Esophagus (tissue), 2 donors: ENCODE measurements around the gene CNST. TPM values are rescaled to one million over a fixed set of nuclear protein-coding genes. Genes with fewer than 3 reads are reported as not detected.

Experiments
- H3K27ac ChIP-seq, 2 donors: one replicate each; pipeline ENCODE4 v1.5.1; 2013; ENCODE audit warnings: low read depth in 2 of 2, mild to moderate bottlenecking in 2 of 2, inconsistent platforms in 1 of 2, low read length in 1 of 2, moderate library complexity in 1 of 2
- H3K27me3 ChIP-seq, 2 donors: one replicate each; pipeline ENCODE4 v1.6.1; 2013; ENCODE audit warnings: low read length in 2 of 2, control low read depth in 1 of 2, mild to moderate bottlenecking in 1 of 2; ENCODE audit not compliant: insufficient read depth in 2 of 2, control insufficient read depth in 1 of 2
- H3K36me3 ChIP-seq, 2 donors: one replicate each; pipeline ENCODE4 v1.6.1; 2013; ENCODE audit warnings: low read length in 1 of 2; ENCODE audit not compliant: control insufficient read depth in 2 of 2, insufficient read depth in 2 of 2
- H3K4me1 ChIP-seq, 2 donors: one replicate each; pipeline ENCODE4 v1.6.1; 2013; ENCODE audit warnings: low read length in 1 of 2; ENCODE audit not compliant: control insufficient read depth in 2 of 2, insufficient read depth in 2 of 2
- H3K4me3 ChIP-seq, 2 donors: one replicate each; pipeline ENCODE4 v1.5.1; 2013; ENCODE audit warnings: low read length in 2 of 2, mild to moderate bottlenecking in 2 of 2, low read depth in 1 of 2, moderate library complexity in 1 of 2
- H3K9me3 ChIP-seq, 2 donors: one replicate each; pipeline ENCODE4 v1.6.1; 2013; ENCODE audit warnings: mild to moderate bottlenecking in 2 of 2, low read depth in 1 of 2, low read length in 1 of 2, moderate library complexity in 1 of 2; ENCODE audit not compliant: control insufficient read depth in 2 of 2, insufficient read depth in 1 of 2
- WGBS, 2 donors: extraction: QIAGEN DNeasy Blood & Tissue Kit; methylation state at CpG; one replicate each; pipeline ENCODE4 v1.1.7; 2013; 5-methylcytosine and 5-hydroxymethylcytosine counted together
- polyA plus RNA-seq, 2 donors: library from polyadenylated mRNA; stranded (reverse); fragments of 200-250 nt; gene quantifications; one replicate each; pipeline ENCODE4 v1.2.3, GENCODE V29; 2013
- donor health status: healthy with polysubstance abuse.
- donor health status: Bipolar disorder and iron deficiency.

Gene CNST
- polyA plus RNA-seq, 2 donors, result 7.5 to 12.2 TPM

DNA sequence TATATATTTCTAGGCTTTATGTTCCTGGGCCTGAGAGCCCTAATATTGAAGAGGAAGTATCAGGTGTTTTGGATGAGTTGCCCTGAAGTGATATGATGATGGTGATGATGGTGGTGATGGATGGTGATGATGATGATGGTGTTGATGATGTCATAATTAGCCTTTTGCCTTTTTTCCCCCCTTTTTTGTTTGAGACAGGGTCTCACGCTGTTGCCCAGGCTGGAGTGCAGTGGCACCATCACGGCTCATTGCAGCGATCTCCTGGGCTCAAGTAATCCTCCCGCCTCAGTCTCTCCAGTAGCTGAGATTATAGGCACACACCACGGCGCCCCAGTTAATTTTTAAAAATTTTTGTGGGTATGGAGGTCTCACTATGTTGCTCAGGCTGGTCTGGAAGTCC, 76.5 kb downstream of the CNST start:
- peaks cover 3 to 18% of the 10 kb centered on the region in 2 donors for H3K36me3 ChIP-seq
- H3K9me3 ChIP-seq, result no peaks in the 10 kb centered on the region
- no peak overlapping the region for H3K4me3 ChIP-seq
- WGBS, 2 donors, result 90 to 96% methylated on average over 5 to 6 of the region's 6 CpGs
- no peak overlapping the region for H3K27ac ChIP-seq
- no peaks in the 10 kb centered on the region for H3K27me3 ChIP-seq
- H3K4me1 ChIP-seq, result peaks cover 0 to 3% of the 10 kb centered on the region in 2 donors

DNA sequence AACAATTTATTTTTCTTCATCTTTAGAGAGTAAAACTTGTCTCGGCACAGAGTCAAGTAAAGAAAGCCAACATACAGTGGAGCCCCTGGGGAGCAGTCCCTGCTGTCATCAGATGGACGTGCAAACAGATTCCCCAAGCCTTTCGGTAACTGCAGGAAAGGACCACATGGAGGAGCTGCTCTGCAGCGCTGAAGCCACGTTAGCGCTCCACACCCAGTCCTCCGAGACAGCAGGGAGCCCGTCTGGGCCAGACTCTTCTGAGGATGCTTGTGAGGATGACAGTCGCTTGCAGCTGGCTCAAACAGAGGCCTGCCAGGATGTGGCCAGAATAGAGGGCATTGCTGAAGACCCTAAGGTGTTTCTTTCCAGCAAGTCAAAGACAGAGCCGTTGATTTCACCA, 80.9 kb downstream of the CNST start:
- H3K4me3 ChIP-seq, result no peak overlapping the region
- H3K9me3 ChIP-seq, result no peaks in the 10 kb centered on the region
- peak overlapping the region; percentile 11 to 38 for H3K27ac ChIP-seq
- H3K27me3 ChIP-seq, result no peaks in the 10 kb centered on the region
- H3K4me1 ChIP-seq, result no peaks in the 10 kb centered on the region
- H3K36me3 ChIP-seq, result peaks cover 3 to 16% of the 10 kb centered on the region in 2 donors
- WGBS, 2 donors, result 53 to 56% methylated on average over 10 of the region's 10 CpGs

DNA sequence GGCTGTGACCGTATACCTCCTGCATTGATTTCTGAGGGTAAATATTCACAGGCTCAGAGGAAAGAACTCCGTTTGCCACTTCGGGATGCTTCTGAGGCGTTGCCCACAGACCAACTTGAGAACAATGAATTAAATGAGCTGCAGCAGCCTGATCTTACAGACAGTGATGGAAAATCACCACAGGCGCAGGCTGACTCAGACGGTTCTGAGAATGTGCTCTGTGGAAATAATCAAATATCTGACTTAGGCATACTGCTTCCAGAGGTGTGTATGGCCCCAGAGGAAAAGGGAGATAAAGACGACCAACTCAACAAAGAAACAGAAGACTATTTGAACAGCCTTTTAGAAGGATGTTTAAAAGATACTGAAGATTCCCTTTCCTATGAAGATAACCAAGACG, 81.3 kb downstream of the CNST start:
- H3K4me3 ChIP-seq, result no peak overlapping the region
- 77 to 79% methylated on average over 8 of the region's 8 CpGs for WGBS, 2 donors
- no peaks in the 10 kb centered on the region for H3K27me3 ChIP-seq
- H3K4me1 ChIP-seq, result no peaks in the 10 kb centered on the region
- H3K36me3 ChIP-seq, result peaks cover 3 to 16% of the 10 kb centered on the region in 2 donors
- no peaks in the 10 kb centered on the region for H3K9me3 ChIP-seq
- peak overlapping the region in 1 of 2 donors; percentile 38 for H3K27ac ChIP-seq

DNA sequence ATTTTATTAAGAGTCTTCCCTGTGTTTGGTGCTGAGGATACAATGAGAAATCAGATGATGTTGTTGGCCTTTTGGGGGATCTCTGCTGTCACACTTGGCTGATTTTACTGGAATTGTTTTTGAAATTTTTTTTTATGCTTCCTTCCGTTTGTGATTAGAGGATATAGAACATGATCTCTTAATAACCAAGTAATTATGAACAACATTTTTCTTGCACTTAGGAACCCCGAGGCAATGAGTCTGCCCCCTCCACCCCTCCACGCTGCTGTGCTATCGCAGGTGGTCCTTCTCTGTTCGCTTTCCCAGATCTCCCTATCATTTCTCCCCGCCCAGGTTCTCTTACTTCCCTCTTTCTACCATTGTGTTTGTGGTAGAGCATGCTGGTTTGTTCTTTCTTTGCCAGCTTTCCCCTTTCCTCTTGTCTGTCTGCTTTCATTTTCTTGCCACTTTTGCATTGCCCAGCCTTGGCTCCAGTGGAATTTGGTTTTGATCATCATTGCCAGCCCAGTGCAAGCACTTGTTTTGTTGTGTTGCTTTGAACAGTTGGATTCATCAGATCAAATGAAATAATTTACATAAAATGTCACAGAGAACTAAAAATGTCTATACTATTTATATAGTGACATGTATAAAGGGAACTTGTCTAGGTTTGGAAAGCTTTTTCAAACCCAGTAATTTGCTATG, 84.9 kb downstream of the CNST start:
- 69 to 70% methylated on average over 6 of the region's 6 CpGs for whole genome bisulfite sequencing, 2 donors
- no peaks in the 10 kb centered on the region for H3K27me3 ChIP-seq
- H3K4me1 ChIP-seq, result no peaks in the 10 kb centered on the region
- no peak overlapping the region for H3K4me3 ChIP-seq
- H3K36me3 ChIP-seq, result peaks cover 7 to 11% of the 10 kb centered on the region in 2 donors
- no peaks in the 10 kb centered on the region for H3K9me3 ChIP-seq
- H3K27ac ChIP-seq, result no peak overlapping the region

DNA sequence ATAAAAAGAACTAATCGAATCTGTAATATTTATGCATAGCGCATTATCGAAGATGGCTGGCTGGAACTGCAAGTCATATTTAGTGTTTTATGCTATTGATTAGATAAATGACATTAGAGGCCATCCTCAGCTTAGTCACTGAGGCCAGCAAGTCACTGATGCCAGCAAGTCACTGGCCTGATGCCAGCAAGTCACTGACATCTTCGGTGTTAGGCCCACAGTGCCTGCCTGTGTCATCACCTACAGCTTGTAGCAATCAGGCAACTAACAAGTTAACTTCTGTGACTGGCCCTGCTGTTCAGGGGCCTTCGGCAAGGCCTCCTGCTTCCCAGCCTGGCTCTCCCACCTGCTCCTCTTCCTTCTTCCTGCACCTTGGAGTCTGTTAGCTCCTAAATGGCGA, 92.3 kb downstream of the CNST start:
- Histone ChIP-seq H3K4me3 (no peak overlapping the region), H3K4me1 (no peaks in the 10 kb centered on the region), H3K9me3 (no peaks in the 10 kb centered on the region), H3K27me3 (no peaks in the 10 kb centered on the region), H3K27ac (no peak overlapping the region), H3K36me3 (peaks cover 7 to 8% of the 10 kb centered on the region in 2 donors)
- 92 to 94% methylated on average over 6 of the region's 6 CpGs for WGBS, 2 donors

DNA sequence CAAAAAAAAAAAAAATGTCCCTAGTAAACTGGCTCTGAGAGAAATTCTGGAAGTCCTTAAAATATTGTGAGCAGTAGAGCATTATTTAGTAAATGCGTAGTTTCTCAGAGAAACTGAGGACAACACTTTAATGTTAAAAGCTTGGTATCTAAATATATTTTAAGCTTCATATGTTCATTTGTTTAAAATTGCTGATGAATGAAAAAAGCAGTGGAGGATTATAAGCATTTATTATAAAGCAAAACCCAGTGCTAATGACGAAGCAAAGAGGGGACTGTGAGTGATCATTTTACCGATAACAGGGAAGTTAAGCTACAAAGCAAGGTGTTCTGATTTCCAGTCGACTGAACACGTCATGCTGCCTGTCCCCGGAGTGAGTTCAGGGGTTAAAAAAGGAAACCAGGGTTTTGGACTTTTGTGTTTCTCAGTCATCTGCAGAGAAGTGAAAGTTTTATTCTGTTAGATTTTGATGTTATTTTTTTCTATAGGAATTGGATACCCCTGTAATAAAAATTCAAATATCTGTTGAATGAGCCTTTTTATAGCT, 93.4 kb downstream of the CNST start:
- no peak overlapping the region for H3K27ac ChIP-seq
- no peaks in the 10 kb centered on the region for H3K4me1 ChIP-seq
- no peaks in the 10 kb centered on the region for H3K9me3 ChIP-seq
- H3K36me3 ChIP-seq, result peaks cover 0 to 6% of the 10 kb centered on the region in 2 donors
- WGBS, 2 donors, result 92 to 93% methylated on average over 6 of the region's 6 CpGs
- no peak overlapping the region for H3K4me3 ChIP-seq
- H3K27me3 ChIP-seq, result no peaks in the 10 kb centered on the region

DNA sequence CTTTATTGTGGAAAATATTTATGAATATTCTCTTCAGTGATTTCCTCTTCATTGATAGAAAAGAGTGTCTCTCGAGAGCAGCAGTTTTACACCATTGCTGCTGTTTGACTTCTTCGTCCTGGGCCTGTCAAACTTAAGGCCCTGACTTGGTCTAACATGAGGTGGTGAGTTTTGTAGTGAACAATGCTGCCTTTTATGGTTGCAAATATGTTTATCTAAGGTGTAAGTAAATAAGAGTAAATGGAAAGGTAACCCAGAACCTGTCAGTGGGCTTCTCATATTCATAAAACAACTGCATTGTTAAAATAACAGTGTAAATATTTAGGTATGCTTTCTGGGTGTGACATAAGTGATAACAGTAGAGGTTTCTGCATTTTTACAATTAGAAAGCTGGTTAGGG, 95.2 kb downstream of the CNST start:
- H3K4me1 ChIP-seq, result no peaks in the 10 kb centered on the region
- WGBS, 2 donors, result 78 to 87% methylated on average over 2 of the region's 2 CpGs
- peaks cover 2 to 6% of the 10 kb centered on the region in 2 donors for H3K36me3 ChIP-seq
- H3K4me3 ChIP-seq, result no peak overlapping the region
- H3K27me3 ChIP-seq, result no peaks in the 10 kb centered on the region
- H3K27ac ChIP-seq, result no peak overlapping the region
- H3K9me3 ChIP-seq, result no peaks in the 10 kb centered on the region

DNA sequence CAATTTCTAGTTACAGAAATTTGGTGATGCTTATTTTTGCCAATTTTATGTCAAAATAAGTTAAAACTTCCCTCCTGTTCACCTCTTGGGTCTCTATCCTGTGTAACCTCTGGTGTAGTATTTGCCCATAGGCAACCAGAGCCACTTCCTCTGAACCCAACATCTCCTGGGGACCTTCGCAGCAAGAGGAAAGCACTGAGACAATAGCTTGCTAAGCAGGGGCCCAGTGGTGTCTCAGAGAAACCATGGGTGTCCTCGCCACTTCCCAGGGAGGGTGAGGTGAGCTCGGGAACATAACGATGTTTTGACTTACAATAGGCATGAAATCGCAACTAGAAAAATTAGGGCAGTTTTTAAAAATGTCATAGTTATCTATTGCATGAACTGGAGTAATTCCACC, 101.5 kb downstream of the CNST start:
- WGBS, 2 donors, result 91 to 93% methylated on average over 5 of the region's 5 CpGs
- no peaks in the 10 kb centered on the region for H3K9me3 ChIP-seq
- H3K36me3 ChIP-seq, result peaks cover 0 to 2% of the 10 kb centered on the region in 2 donors
- no peak overlapping the region for H3K27ac ChIP-seq
- H3K4me3 ChIP-seq, result no peak overlapping the region
- H3K4me1 ChIP-seq, result no peaks in the 10 kb centered on the region
- H3K27me3 ChIP-seq, result no peaks in the 10 kb centered on the region

DNA sequence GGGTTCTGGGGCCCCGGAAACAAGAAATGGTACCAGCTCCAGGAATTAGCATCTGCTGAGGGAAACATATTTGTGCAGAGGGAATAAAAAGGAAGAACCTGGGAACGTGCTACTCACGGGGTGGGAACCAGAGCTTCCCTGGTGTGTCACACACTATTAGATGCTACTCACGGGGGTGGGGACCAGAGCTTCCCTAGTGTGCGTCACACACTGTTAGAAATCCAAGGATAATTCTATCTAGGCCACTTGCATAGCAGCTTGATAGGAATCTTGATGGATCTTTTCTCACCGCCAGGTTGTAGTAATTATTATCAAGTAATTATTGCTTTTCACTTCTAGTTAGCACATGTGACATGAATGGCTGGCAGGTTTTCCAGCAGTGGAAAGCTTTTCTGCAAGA, 103.4 kb downstream of the CNST start:
- no peaks in the 10 kb centered on the region for H3K4me1 ChIP-seq
- peaks cover 0 to 2% of the 10 kb centered on the region in 2 donors for H3K36me3 ChIP-seq
- no peak overlapping the region for H3K27ac ChIP-seq
- no peaks in the 10 kb centered on the region for H3K27me3 ChIP-seq
- no peaks in the 10 kb centered on the region for H3K9me3 ChIP-seq
- no peak overlapping the region for H3K4me3 ChIP-seq
- 90 to 92% methylated on average over 6 of the region's 6 CpGs for WGBS, 2 donors

DNA sequence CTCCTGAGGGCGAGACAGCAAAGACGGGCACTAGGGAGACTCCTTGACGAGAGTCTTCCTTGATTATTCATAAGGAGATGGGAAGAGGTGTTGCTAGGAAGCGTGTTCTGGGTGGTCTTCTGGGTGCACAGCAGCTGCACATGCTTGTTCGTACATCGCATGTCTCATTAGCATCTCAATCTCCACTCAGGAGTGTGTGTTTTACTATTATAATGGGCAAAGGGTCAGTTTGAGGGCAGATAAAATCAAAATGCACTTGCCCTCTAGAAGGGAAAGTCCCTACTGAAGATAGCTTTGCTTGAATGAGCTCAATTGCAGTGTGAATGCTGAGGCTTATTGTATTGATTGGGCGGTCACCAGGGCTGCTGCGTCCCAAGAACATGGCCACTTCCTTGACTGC, 107.8 kb downstream of the CNST start:
- no peaks in the 10 kb centered on the region for H3K9me3 ChIP-seq
- no peaks in the 10 kb centered on the region for H3K4me1 ChIP-seq
- 89 to 90% methylated on average over 8 of the region's 8 CpGs for WGBS, 2 donors

More for the DNA sequence above, 107.8 kb downstream of the CNST start:
- Histone ChIP-seq H3K27ac (no peak overlapping the region), H3K36me3 (no peaks in the 10 kb centered on the region), H3K27me3 (no peaks in the 10 kb centered on the region), H3K4me3 (no peak overlapping the region)
